Measurements from ENCODE around the gene SOAT2.

DNA sequence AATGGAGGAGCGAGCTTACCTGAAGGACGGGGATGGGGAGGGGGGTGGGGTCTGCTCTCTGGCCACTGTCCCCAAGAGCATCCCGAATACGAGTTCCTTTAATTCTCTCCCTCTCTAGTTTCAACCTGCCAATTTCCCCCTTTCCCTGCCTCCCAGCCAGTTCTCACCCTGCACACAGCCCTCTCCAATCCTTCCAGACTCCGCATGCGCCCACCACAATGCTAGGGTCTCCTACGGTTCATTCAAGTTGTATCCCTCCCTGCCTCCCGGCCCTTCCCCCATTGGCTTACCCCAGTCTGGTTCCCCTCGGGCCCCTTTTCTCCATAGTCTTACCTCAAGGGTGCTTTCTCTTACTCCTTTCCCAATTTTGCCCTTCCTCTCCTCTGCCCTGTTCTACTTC is 6.5 kb upstream of the SOAT2 start:
- TF ChIP-seq CTCF (conservative IDR thresholded peaks at IDR 0.05; ENCODE audit: low read depth, low read length) (no peak), EZH2 (IDR thresholded peaks at IDR 0.05; ENCODE audit: borderline replicate concordance, low read depth, low read length, poor library complexity, severe bottlenecking) (no peak)
